Cardiac fibroblast (primary cell): ENCODE results near the gene CHMP3.

Source experiments
- DNase-seq, 2 donors: peaks; one replicate each; pipeline versions ENCODE4 v3.0.0 to v3.0.0-alpha.2; 2010; ENCODE audit warnings: low read depth in 2 of 2
- H3K4me3 ChIP-seq, 2 donors: replicated peaks in 1 of 2; 1 replicate in 1 of 2; 2 replicates in 1 of 2; pipeline ENCODE4 v1.5.1; 2011; ENCODE audit warnings: low read depth in 2 of 2, low read length in 2 of 2, mild to moderate bottlenecking in 2 of 2, moderate library complexity in 1 of 2
- CTCF ChIP-seq: IDR thresholded peaks from one replicate; pipeline ENCODE4 v1.5.1; 2011; ENCODE audit warnings: low read depth, mild to moderate bottlenecking, low read length, inconsistent platforms

Gene CHMP3

DNA sequence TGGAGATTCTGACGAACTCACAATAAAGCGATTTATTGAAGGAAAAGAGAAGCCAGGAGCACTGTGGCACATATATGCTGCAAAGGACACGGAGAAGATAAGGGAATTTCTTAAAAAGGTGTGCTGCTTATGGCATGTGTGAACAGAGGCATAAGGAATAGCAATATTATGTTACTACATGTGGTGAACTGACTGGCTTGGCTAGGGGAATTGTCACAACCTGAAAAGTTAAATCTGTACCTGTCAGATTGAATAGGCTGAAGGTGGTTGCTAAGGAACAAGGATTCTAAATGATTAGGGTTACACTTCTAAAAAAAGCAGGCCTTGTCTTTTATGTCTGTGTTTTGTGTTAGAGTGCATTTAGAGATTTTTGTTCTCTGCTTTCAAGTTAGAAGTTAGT lies 73.7 kb downstream of the CHMP3 start:
- DNase-seq, result no peak
- no peak for TF ChIP-seq CTCF
- no peak overlapping the region for H3K4me3 ChIP-seq

DNA sequence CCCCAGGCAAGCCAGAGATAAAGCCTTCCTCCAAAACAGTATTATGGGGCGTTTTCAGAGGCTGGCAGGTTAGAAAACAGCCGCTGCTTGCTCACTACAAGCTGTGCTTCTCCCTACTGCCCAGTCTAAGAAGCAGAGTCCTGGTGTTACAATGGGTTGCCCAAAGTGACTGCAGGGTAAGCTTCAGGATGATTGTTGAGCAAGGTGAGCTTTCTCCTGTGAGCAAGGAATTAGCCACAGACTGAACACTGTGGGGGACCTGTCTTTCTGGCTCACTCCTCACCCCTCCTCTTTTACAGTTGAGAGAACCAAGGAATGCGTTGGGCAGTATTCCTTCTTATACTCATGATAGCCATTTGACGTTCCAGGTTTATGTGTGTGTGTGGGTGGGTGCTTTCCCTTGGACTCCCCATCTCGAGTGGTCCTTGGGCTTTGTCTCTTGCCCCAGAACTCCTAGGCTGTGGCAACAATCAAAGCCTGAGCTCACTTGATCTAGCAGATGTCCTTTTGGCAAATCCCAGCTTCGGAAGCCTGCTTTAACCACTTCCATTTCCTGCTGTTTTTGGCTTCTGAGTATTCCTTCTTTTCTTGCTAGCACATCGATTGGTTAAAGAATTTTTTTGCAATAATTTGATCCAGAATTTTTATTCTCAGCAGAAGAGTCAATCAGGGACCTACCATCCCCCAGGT lies 74.5 kb downstream of the CHMP3 start:
- TF ChIP-seq CTCF, result no peak
- no peak for DNase-seq
- no peak overlapping the region for H3K4me3 ChIP-seq

- TF ChIP-seq CTCF, result no peak
- no peak overlapping the region for H3K4me3 ChIP-seq
- DNase-seq, result no peak
Measured at GRCh38 chr2:86487062-86487461, 76.2 kb downstream of the CHMP3 start.

GRCh38 chr2:86485802-86486201 lies 77.4 kb downstream of the CHMP3 start:
- no peak overlapping the region for H3K4me3 ChIP-seq
- TF ChIP-seq CTCF, result no peak

DNA sequence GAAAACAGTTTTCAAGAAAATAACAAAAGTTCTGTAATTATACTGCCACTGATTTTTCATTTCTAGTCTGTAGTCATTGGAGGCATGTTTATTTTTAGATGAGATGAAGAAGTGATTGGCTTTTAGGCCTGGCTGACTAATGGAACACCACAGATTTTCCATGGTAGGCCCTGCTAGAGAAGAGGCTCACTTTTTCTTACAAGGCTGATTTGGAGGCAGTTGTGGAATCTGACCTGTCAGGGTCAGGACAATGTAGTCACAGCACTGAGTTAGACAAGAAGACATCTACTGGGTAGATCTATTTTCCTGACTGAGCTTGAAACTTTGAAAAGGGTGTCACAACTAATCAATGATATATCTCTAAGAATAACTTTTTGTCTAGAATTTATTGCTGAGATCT lies 78.1 kb downstream of the CHMP3 start:
- TF ChIP-seq CTCF, result no peak
- no peak overlapping the region for H3K4me3 ChIP-seq
- DNase-seq, result peak in 1 of 2 donors; percentile 18

More at GRCh38 chr2:86485802-86486201, 77.4 kb downstream of the CHMP3 start:
- no peak for DNase-seq

GRCh38 chr2:86484385-86484784 lies 78.9 kb downstream of the CHMP3 start:
- TF ChIP-seq CTCF, result no peak
- DNase-seq, result no peak
- no peak overlapping the region for H3K4me3 ChIP-seq

DNA sequence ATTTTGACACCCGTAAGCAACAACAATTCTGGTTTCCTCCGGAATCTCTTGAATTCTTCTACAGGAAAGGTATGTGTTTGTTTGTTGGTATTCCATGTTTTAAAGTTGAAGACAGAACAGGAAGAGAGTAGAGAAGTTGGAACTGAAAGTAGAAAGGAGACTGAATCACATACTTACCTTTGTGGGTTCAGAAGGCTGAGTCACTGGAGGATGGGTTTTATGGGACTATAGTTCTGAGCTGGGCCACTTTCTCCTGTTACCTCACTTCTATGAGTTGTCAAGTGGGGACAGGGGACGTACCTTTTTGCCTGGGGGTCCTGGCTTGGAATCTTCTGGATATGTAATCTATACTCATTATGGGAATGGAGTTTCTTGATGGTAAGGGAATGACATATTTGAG lies 81.2 kb downstream of the CHMP3 start:
- no peak for TF ChIP-seq CTCF
- peak in 1 of 2 donors; percentile 10 for DNase-seq
- H3K4me3 ChIP-seq, result no peak overlapping the region
